Pulmonary artery endothelial cell (primary cell): ENCODE measurements around the gene HEXD. TPM values are rescaled to one million over a fixed set of nuclear protein-coding genes. Genes with fewer than 3 reads are reported as not detected.
"Not testable (repeated sequence)": the region's sequence is repeated elsewhere in the genome, so short reads cannot be mapped to it uniquely, and the experiment has no call there.

Experiments
- DNase-seq: peaks from one replicate; pipeline ENCODE4 v3.0.0-alpha.2; 2011; ENCODE audit warnings: low read depth, low spot score
- total RNA-seq: library from RNA; depleted of rRNA; stranded (reverse); fragments of >200 nt; gene quantifications from 2 replicates; pipeline ENCODE4 v1.2.3, GENCODE V29; 2014

The HEXD gene
- total RNA-seq, 1 donor from 2014 or later: 11.3 TPM

DNA sequence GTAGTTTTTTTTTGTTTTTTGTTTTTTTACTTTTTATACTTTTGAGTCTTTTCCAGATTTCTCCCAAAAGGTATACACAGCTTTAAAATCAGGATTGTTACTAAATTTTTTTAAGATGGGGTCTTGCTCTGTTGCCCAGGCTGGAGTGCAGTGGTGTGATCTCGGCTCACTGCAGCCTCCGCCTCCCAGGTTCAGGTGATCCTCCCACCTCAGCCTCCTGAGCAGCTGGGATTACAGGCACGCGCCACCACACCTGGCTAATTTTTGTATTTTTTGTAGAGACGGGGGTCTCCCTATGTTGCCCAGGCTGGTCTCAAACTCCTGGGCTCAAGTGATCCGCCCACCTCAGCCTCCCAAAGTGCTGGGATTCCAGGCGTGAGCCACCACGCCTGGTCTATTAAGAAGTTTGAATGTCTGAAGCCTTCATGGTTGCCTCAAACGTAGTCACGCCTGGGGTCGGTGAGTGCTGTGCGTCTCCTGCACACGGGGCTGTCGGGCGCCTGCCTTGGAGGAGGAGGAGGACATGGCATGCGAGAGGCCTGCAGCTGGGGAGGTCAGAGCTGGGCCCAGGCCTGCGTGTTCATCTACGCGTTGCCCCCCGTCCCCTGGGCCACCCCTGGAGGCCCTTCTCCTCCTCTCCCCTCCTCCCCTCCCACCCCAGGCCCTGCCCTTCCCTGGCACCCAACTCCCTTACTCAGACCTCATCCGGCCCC is 35.8 kb upstream of the HEXD start:
- not testable (repeated sequence) for DNase-seq

DNA sequence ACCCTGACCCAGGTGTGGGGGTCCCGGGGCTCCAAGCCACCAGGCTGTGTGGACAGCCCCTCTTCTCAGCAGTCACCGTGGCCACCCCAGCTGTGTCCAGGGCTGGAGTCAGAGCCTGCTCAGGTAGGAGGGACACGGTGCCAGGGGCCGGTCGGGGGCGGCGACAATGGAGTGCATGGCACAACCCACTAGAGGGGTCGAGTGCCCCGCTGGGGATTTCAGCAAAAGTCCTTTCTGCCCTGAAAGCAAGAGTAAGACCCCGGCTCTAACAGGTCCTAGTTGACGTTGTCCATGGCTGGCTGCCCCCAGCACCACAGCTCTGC is 35.3 kb upstream of the HEXD start:
- DNase-seq: no peak

DNA sequence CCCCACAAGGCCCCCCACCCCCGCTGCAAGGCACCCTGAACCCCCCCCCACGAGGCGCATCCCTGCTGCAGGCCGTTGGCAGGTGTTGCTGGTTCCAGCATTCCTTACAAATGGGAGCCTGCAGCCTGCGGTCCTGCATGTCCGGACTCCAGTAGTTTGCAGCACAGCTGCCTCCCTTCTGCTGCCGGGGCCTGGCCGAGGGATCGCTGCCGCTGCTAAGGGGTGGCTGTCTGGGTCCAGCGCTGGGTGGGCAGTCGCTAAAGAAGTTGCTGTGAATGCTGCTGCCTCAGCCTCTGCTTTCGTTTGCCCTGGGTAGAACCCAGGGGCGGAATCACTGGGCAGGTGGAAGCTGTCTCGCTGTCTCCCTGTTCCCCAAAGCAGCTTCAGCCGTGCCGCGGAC is 34.7 kb upstream of the HEXD start:
- no peak for DNase-seq

DNA sequence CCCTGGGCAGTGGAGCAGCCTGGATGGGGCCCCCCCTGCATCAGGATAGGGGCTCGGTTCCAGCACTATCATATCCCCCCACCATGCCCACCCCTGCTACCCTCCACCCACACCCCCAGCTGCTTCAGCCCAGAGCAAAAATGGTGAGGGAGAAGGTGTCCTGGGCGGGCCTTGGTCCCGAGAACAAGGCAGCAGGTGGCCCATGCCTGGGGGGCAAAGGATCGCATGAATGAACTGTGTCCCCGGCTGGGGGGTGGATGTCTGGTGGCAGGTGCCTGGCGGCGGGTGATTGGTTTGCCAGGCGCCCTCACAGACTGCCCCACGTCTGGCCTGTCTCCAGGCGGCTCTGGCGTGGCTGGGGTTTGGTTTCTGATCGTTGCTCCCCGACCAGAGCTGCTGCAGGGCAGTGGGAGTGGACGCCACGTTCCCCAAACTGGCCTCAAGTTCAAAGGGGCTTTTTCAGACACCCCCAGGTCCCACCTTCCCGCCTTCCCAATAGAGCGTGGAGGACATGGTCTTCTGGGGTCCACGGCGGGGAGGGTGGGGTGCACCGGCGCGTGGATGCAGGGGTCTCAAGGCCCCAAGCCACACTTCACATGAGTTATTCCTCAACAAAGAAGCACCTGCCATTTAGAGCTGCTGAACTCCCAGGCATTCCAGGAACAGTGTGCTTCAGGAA is 34.0 kb upstream of the HEXD start:
- DNase-seq: no peak

DNA sequence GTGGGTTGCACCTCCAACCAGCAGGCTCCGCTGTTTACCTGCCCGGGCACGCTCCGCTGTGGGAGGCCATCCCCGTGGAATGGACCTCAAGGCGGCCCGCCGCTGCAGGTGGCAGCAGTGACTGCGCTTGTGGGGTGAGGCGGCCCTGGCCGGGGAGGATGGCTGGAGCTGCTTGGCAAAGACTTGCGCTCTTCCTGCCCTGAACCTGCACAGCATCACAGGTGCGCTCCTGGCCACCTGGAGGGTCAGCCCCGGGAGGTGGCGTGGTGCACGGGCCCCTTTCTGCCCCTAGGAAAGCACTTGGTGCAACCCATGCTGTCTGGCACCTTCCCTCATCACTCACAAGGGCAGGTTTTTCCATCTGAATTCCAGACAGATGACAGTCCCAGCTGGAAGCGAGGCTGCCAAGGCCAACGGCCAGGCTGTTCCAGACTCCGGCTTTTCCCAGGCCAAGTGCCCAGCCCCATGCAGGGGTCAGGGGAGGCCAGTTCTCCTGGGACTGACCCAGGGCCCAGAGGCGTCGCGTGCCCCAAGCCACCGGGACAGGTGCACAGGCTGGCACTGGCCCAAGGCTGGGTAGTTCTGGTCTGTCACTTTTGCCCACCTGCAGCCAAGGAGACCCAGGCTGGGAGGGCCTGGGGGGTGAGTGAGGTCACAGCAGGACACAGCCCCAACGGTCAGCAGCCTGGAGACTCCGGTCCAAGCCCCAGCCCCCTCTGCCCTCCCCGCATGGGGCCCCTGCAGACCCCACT is 33.2 kb upstream of the HEXD start:
- DNase-seq: no peak

DNA sequence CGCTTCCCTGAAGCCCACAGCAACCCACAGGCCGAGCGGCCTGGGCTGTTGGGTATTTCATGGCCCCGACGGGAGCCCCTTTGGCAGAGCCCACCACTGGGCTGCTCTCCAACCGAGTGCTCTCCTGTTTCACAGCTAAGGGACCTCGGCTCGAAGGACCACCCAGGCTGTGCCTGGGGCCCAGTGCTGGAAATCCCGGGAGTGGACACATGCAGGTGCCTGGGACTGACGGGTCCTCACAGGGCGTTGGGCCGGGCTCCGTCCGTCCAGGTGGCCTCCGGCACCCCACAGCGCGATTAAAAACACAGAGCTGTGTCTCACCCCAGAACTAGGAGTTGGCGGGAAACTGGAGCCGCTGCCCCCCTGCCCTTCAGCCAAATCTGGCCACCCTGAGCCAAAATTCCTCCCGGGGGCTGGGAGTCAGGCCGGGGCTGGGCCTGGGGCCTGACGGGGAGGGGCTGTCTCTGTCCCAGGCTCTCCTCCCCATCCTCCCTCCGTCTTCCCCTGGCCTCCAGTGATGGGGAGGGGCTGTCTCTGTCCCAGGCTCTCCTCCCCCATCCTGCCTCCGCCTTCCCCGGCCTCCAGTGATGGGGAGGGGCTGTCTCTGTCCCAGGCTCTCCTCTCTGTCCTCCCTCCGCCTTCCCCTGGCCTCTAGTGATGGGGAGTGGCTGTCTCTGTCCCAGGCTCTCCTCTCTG is 32.4 kb upstream of the HEXD start:
- DNase-seq: no peak

DNA sequence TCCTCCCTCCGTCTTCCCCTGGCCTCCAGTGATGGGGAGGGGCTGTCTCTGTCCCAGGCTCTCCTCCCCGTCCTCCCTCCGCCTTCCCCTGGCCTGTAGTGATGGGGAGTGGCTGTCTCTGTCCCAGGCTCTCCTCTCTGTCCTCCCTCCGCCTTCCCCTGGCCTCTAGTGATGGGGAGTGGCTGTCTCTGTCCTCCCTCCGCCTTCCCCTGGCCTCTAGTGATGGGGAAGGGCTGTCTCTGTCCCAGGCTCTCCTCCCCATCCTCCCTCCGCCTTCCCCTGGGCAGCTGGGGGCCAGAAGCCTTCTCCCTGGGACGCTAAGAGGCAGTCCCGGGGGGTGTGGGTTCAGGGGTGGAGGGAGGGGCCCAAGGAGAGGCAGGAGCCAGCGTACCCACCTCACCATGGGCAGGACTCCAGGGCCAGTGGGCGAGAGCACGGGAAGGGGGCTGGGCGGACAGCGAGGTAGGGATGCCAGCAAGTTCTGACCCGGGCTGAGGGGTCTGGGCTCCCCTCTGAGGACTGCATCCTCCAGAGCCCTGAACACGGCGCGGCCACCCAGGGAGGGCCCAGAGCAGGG is 31.8 kb upstream of the HEXD start:
- DNase-seq: no peak

DNA sequence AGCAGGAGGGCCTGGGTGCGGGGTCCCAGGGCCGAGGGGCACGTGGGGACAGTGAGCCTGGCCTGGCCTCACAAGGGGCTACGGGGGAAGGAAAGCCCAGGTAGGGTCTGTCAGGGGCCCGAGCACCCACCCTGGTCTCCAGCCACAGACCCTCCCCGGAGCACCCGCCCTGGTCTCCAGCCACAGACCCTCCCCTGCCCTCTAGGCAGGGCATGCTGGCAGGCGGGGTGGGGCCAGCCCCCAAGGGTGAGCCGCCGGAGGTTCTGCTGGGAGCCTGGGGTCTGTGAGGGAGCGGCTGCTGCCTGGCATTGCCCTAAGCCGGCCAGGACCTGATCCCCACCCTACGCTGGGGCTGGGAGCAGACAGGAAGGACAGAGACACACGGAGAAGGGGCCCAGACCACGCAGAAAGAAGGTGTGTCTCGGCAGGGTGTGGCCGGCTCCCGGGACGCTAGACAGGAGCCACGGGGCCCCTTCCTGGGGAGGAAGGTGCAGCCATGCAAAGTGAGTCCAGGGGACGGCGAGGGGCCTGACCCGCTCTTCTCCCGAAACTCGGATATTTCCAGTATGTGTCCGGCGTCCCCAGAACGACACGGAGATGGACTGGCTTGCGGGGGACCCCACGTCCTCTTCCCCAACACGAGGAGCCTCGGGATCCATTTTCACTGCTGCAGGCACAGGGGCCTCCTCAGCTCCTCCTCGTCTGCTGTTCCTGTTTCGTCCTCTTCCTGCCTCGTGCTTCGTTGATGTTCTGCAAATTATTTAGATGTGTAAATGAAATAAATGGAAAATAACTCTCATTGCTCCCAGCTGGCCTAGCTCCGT is 31.1 kb upstream of the HEXD start:
- DNase-seq: no peak

DNA sequence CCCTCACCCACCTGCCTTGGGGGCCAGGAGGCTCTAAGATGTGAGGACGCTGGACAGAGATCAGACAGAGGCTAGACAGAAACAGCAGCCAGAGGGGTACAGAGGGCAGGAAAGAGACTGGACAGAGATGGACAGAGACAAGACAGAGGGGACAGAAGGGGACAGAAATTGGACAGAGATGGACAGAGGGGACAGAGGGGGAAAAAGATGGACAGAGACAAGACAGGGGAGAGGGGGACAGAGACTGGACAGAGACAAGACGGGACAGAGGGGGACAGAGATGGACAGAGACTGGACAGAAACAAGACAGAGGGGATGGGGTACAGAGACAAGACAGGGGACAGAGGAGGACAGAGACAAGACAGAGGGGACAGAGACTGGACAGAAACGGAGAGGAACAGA is 30.4 kb upstream of the HEXD start:
- DNase-seq: no peak

DNA sequence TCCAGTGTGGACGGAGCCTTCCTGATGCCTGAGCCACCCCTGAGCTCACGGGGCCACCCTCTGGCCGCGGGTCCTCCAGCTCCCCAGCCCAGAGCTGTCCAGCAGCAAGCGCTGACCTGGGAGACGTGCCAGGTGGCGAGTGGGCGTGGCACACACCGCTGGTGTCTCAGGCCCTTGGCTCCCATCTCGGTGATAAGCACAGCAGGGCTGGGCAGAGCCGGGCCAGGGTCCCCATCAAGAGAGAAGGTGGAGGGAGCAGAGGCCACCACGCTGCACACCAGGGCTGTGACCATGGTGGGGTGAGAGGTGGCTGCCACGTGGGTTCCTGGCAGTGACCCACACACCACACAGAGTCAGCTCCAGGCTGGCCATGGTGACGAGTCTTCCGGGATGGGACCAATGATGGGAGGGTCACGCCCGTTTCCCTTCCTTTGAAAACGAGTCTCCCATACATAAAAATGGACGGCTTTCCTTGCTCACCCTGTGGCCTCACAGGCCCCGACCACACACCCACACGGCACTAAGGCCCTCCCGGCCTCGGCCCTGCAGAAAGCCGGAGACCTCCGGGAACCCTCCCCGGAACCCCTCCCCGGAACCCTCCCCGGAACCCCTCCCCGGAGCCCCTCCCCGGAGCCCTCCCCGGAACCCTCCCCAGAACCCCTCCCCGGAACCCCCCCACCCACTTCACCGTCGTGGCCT is 29.8 kb upstream of the HEXD start:
- DNase-seq: no peak

DNA sequence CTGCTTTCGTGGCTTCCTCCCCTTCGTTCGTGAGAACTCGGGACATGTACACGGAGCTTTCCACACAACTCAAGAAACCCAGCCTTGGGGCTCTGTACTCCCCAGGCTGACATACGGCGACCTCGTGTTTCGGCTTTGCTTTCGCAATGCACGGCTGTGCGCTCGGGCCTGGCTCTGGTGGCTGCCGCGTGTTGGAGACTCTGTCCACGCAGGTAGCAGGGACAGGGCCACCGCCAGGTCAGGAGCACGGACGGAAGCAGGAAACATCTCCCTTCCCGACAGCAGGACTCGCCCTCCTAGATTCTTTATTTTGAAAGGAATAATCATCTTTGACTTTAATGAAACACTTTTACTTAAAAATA is 29.2 kb upstream of the HEXD start:
- no peak for DNase-seq

DNA sequence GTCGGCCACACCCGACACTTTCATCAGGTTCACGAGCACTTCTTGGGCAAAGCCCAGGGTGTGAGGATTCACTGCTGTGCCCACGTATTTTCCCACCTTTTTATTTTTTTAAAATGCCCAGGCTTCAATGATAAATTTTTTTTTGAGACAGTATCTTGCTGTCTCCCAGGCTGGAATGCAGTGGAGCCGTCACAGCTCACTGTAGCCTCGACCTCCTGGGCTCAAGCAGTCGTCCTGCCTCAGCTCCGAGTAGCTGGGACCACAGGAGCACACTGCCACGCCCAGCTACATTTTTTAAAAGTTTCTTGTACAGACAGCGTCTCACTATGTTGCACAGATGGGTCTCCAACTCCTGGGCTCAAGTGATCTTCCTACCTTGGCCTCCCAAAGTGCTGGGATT is 28.8 kb upstream of the HEXD start:
- no peak for DNase-seq

DNA sequence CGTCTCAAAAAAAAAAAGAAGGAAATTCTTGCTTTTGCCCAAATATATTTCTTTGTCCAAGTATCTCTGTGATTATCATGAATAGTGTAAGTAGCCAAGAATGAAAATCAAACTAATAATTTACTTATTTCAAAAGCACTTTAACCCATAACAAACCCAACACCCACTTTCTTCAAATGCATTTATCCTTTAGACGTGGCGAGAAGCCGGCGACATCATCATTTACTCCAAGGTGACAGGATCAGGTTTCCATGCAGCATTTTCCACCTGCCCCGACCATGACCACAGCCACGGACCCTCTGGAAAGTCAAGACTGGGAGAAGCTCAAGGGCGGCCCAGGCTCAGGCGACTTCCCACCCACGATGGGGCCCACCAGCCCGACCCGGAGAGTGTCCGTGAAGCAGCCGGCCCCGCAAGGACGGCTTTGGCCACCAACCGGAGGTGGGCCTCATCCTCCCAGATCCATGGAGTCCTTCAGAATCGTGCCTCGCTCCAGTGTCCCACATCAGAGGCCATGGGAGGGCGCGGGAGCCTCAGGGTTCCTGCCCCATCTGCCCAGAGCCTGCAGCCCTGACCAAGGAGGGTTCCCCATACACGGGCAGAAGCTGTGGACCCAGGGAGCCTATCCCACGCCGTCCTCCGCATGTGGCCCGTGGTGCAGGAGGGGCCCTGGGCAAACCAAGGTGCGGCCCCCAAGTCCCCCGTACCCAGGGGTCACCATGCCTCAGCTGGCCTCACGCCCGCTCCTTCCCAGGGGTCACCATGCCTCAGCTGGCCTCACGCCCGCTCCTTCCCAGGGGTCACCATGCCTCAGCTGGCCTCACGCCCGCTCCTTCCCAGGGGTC is 27.9 kb upstream of the HEXD start:
- DNase-seq: no peak

DNA sequence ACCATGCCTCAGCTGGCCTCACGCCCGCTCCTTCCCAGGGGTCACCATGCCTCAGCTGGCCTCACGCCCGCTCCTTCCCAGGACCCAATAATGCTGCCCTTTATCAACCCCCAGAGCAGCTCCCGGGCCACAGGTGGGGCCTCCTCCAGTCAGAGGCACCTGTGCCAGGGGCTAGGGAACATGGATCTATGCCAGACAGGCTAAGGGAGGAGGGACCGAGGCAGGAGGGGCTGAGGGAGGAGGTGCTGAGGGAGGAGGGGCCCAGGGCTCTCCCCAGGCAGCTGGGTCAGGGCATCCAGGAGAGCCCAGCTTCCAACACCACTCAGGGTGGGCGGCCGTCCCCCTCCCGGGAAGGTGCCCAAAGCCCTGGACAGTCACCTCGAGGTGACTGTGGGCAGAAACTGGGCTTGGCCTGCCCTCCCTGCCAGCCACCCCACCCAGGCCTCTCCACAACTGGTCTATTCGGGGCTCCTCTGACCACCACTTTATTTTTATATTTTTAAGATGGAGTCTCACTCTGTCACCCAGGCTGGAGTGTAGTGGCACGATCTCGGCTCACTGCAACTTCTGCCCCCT is 27.2 kb upstream of the HEXD start:
- DNase-seq: no peak

DNA sequence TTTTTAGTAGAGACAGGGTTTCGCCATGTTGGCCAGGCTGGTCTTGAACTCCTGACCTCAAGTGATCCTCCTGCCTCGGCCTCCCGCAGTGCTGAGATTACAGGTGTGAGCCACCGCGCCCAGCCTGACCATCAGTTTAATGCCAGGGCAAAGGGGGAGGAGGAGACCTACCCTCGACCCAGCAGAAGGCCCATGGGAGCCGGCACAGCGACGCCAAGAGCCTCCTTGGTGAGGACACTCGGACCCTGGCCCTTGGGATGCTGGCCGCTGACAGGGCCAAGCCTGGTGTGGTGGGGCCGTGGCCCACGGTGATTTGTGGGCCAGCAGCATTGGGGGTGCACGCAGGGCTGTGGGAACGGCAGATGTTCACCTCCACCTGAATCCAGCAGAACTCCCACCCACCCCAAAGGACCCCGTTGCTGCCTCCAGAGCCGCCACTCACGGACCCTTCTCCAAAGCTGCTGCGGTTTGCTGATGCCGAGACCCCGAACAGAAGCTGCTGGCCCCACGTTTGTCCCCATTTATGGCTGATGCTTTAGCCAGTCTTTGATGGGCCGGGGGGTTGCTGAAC is 26.6 kb upstream of the HEXD start:
- no peak for DNase-seq

DNA sequence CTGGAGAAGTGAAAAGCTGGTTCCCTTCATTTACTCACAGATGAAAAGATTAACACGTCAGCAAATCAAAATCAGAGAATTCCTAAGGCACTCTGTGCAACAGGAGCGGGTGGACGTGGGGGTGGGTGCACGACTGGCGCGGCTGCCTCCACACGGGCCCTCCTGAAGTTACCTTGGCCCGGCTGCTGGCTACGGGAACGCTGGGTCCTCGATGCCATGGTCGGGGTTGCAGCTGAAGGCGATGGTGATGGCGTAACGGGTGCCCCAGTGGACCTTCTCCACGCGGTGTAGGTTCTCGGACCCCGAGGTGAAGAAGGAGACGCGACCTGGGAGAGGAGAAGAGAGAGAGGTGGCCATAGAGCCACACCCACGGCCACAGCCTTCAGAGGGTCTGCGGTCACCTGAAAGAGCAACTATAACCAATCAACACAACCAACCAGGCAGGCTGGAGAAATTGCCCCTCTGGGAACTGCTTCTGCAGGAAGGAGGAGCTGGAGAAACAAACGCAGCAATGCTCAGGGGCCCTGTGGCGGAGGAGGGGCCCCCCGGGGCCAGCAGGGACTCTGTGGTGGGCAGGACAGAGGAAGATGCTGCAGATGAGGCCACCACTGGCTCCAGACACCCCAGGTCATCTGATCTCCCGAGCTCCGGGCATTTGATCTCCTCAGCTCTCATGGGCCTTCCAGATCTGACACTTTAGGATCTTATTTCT is 25.8 kb upstream of the HEXD start:
- DNase-seq: no peak

DNA sequence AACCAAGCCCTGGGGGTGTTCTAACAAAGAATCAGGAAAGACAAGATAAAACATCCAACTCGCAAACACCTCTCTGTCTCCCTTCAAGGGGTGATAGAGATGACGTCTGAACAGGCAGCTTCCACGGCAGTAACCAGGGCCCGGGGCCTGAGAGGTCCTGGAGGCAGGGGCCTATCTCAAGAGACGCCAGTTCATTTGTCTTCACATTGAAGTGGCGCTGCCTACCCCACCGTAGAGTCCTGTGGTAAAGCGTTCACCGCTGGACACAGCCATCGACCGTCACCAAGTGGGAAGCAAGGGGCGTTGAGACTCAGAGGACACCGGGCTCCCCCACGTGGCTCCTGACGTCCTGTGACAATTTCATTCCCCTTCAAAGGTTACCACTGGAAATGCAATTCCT is 25.2 kb upstream of the HEXD start:
- no peak for DNase-seq

DNA sequence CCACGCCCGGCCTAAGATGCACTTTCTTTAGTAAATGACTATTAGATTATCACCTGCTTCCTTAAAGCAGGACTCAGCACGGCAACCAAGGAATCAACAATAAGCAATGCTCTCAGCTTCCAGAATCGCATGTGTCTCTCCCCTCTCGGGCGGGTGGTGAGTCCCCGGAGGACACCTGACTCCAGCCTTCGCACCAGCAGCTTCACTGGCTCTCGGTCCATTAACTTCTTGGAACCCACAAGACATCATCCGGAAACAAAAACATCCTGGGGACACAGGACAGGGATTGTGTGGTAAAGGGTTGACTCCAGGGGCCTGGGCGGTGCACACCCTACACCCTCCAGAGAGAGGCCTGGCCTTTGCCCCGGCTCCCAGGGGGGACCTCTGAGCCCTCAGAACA is 23.9 kb upstream of the HEXD start:
- DNase-seq: no peak
